ENCODE data around the gene OPCML.

OPCML gene

GRCh38 chr11:133284156-133284555, 248.1 kb downstream of the OPCML start:
- no peak for DNase-seq

- no peak for DNase-seq
These were observed 254.4 kb downstream of the OPCML start for GRCh38 chr11:133277886-133278285.

GRCh38 chr11:133271871-133272776, 260.2 kb downstream of the OPCML start:
- no peak for DNase-seq

- no peak for DNase-seq
These were observed 261.1 kb downstream of the OPCML start for GRCh38 chr11:133271206-133271605.

GRCh38 chr11:133269267-133269666, 263.0 kb downstream of the OPCML start:
- DNase-seq = no peak

GRCh38 chr11:133266986-133267385, 265.3 kb downstream of the OPCML start:
- no peak for DNase-seq

GRCh38 chr11:133265530-133266035, 266.7 kb downstream of the OPCML start:
- no peak for DNase-seq

GRCh38 chr11:133263332-133263731, 269.0 kb downstream of the OPCML start:
- DNase-seq = no peak

GRCh38 chr11:133258751-133259150, 273.6 kb downstream of the OPCML start:
- no peak for DNase-seq

GRCh38 chr11:133254601-133255000, 277.7 kb downstream of the OPCML start:
- no peak for DNase-seq

- no peak for DNase-seq
These were observed 278.7 kb downstream of the OPCML start for GRCh38 chr11:133253570-133253969.

GRCh38 chr11:133251841-133252240, 280.5 kb downstream of the OPCML start:
- DNase-seq = no peak

GRCh38 chr11:133249530-133249929, 282.8 kb downstream of the OPCML start:
- DNase-seq = no peak

- no peak for DNase-seq
These were observed 283.2 kb downstream of the OPCML start for GRCh38 chr11:133249065-133249464.

GRCh38 chr11:133243832-133244231, 288.5 kb downstream of the OPCML start:
- no peak for DNase-seq

- no peak for DNase-seq
These were observed 291.2 kb downstream of the OPCML start for GRCh38 chr11:133240908-133241655.

- DNase-seq = no peak
These were observed 292.7 kb downstream of the OPCML start for GRCh38 chr11:133239575-133239974.

- no peak for DNase-seq
These were observed 293.8 kb downstream of the OPCML start for GRCh38 chr11:133238495-133238894.

- no peak for DNase-seq
These were observed 294.3 kb downstream of the OPCML start for GRCh38 chr11:133238027-133238426.

GRCh38 chr11:133235381-133235780, 296.9 kb downstream of the OPCML start:
- DNase-seq = no peak

- no peak for DNase-seq
These were observed 297.4 kb downstream of the OPCML start for GRCh38 chr11:133234883-133235282.

- DNase-seq = no peak
These were observed 299.6 kb downstream of the OPCML start for GRCh38 chr11:133232665-133233064.

- no peak for DNase-seq
These were observed 301.9 kb downstream of the OPCML start for GRCh38 chr11:133230431-133230830.
